Measurements from ENCODE around the gene SBNO1.
"Not testable (repeated sequence)": the region's sequence is repeated elsewhere in the genome, so short reads cannot be mapped to it uniquely, and the experiment has no call there.

SBNO1 gene

DNA sequence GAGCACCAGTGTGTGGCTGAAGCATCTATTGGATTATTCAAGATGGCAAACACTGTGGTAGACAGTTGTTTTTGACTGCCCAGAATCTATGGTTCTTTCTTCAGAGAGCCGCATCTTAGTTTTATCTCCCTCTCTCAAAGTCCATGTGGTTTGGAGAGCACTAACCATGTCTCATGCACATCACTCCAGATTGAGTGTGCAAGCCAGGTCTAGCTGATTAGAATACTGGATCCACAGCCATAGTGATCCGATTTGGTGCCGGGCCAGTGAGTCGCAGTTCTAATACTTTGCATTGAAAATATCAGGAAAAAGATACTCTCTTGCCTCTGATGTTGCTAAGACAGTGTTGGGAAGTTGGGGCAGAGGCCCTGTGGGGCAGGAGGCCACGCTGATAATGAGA lies 4.6 kb upstream of the SBNO1 start (continued):
- TF ChIP-seq, protein P1, sequence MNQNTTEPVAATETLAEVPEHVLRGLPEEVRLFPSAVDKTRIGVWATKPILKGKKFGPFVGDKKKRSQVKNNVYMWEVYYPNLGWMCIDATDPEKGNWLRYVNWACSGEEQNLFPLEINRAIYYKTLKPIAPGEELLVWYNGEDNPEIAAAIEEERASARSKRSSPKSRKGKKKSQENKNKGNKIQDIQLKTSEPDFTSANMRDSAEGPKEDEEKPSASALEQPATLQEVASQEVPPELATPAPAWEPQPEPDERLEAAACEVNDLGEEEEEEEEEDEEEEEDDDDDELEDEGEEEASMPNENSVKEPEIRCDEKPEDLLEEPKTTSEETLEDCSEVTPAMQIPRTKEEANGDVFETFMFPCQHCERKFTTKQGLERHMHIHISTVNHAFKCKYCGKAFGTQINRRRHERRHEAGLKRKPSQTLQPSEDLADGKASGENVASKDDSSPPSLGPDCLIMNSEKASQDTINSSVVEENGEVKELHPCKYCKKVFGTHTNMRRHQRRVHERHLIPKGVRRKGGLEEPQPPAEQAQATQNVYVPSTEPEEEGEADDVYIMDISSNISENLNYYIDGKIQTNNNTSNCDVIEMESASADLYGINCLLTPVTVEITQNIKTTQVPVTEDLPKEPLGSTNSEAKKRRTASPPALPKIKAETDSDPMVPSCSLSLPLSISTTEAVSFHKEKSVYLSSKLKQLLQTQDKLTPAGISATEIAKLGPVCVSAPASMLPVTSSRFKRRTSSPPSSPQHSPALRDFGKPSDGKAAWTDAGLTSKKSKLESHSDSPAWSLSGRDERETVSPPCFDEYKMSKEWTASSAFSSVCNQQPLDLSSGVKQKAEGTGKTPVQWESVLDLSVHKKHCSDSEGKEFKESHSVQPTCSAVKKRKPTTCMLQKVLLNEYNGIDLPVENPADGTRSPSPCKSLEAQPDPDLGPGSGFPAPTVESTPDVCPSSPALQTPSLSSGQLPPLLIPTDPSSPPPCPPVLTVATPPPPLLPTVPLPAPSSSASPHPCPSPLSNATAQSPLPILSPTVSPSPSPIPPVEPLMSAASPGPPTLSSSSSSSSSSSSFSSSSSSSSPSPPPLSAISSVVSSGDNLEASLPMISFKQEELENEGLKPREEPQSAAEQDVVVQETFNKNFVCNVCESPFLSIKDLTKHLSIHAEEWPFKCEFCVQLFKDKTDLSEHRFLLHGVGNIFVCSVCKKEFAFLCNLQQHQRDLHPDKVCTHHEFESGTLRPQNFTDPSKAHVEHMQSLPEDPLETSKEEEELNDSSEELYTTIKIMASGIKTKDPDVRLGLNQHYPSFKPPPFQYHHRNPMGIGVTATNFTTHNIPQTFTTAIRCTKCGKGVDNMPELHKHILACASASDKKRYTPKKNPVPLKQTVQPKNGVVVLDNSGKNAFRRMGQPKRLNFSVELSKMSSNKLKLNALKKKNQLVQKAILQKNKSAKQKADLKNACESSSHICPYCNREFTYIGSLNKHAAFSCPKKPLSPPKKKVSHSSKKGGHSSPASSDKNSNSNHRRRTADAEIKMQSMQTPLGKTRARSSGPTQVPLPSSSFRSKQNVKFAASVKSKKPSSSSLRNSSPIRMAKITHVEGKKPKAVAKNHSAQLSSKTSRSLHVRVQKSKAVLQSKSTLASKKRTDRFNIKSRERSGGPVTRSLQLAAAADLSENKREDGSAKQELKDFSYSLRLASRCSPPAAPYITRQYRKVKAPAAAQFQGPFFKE (tag by site-specific recombination; IDR thresholded peaks at IDR 0.05; ENCODE audit: borderline replicate concordance) = no peak
- no peak for TF ChIP-seq ZFP69B (tag by site-specific recombination; IDR thresholded peaks at IDR 0.05)
- no peak for TF ChIP-seq ZNF394 (tag by site-specific recombination; IDR thresholded peaks at IDR 0.05; ENCODE audit: borderline replicate concordance)
- TF ChIP-seq HOXC10 (CRISPR knock-in tag; IDR thresholded peaks at IDR 0.05) = no peak
- no peak for TF ChIP-seq MYNN (tag by site-specific recombination; IDR thresholded peaks at IDR 0.05; ENCODE audit: borderline replicate concordance)

DNA sequence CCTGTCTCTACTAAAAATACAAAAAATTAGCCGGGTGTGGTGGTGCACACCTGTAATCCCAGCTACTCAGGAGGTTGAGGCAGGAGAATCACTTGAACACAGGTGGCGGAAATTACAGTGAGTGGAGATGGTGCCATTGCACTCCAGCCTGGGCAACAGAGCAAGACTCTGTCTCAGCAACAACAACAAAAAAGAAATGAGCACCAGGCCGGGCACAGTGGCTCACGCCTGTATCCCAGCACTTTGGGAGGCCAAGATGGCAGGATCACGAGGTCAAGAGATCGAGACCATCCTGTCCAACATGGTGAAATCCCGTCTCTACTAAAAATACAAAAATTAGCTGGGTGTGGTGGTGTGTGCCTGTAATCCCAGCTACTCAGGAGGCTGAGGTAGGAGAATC lies 3.8 kb upstream of the SBNO1 start:
- H3K4me1 ChIP-seq (ENCODE audit: control insufficient read depth, insufficient read depth, low read length); CTCF ChIA-PET; H3K4me3 ChIP-seq (ENCODE audit: low read depth, low read length); H3K27ac ChIP-seq (ENCODE audit: extremely low read depth, low read depth, low read length); H3K36me3 ChIP-seq (ENCODE audit: control insufficient read depth in 2 of 2, insufficient read depth in 1 of 2, low read length in 2 of 2); H3K9me3 ChIP-seq (ENCODE audit: control insufficient read depth, insufficient read depth, low read depth, low read length): not testable (repeated sequence)
- POLR2A ChIA-PET = interaction anchor here (0.9 kb wide), 1 partner anchor 16 kb away, joined by 5 read pairs; the partner anchor contains the start of gene KMT5A

DNA sequence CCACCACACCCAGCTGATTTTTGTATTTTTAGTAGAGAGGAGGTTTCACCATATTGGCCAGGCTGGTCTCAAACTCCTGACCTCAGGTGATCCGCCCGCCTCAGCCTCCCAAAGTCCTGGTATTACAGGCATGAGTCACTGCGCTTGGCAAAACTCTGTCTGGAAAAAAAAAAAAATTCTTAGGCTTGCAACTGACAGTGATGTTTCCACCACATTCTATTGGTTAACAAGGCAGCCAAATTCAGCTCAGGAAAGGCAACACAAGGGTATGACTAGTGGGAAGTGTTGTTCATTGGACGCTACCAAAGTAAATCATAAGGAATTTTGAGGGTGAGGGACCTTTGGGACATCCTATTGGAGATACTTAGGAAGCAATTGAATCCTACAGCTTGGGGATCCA lies 2.9 kb upstream of the SBNO1 start:
- H3K27ac ChIP-seq (ENCODE audit: extremely low read depth, low read depth, low read length) = no peak overlapping the region
- no peaks in the 10 kb centered on the region for H3K36me3 ChIP-seq (ENCODE audit: control insufficient read depth in 2 of 2, insufficient read depth in 1 of 2, low read length in 2 of 2)
- TF ChIP-seq ZNF140 (tag by site-specific recombination; IDR thresholded peaks at IDR 0.05) = no peak
- H3K4me3 ChIP-seq (ENCODE audit: low read depth, low read length) = no peak overlapping the region
- H3K4me1 ChIP-seq (ENCODE audit: control insufficient read depth, insufficient read depth, low read length) = peaks cover 5% of the 10 kb centered on the region; the same call in 1 of the 2 replicates
- POLR2A ChIA-PET = interaction anchor here (0.9 kb wide), 1 partner anchor 16 kb away, joined by 5 read pairs; the partner anchor contains the start of gene KMT5A
- CTCF ChIA-PET = interaction anchor here (0.6 kb wide), 1 partner anchor 44 kb away, joined by 4 read pairs; no protein-coding TSS in a partner anchor
- no peaks in the 10 kb centered on the region for H3K9me3 ChIP-seq (ENCODE audit: control insufficient read depth, insufficient read depth, low read depth, low read length)

DNA sequence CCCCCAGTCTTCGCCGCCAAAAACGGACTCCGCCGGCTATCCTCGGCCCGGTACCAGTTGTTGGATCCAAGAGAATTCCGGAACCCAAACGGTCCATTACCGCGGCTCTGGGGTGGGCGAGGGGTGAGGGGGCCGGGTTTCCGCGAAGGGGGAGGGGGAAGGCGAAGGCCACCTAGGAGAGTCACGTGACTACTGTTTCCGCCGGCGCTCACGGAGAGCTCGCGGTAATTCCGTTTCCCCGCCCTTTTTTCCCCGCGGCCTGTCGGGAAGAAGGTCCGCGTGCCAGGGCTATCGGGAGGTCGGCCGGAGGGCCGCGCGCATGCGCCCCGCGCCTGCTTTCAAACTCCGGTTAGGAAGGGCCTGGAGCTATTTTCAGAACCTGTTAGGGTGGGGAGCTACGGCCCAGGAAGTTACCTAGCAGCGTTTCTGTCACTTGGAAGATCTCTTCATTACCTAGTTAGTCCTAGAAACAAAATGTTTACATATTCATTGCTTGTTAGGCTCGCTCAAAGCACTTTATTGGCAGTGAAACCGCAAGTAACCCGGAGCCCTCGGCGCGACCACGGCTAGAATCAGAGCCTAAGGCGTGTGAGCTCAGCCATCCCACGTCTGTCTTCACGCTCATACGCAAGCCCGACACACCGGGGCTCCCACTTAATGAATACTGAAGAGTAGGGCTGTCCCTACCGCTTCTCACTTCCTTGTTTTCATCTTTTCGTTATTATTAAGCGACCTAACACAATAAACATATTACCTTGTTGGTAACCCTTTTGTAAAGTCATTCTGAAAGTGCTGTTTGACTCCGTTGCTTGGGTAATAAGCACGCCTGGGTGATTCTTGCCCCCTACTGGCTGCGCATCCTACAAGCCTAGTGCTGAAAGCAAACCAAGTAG lies 624 bp upstream of the SBNO1 start:
- H3K9me3 ChIP-seq (ENCODE audit: control insufficient read depth, insufficient read depth, low read depth, low read length) = no peaks in the 10 kb centered on the region
- peaks cover 5% of the 10 kb centered on the region; the same call in 1 of the 2 replicates for H3K4me1 ChIP-seq (ENCODE audit: control insufficient read depth, insufficient read depth, low read length)
- POLR2A ChIA-PET = interaction anchor here (0.6 to 4.3 kb wide), 19 partner anchors 10 to 966 kb away, joined by 3 to 81 read pairs (median 4); partner anchors contain the start of genes DDX55, KMT5A, MPHOSPH9 and MTRFR
- H3K36me3 ChIP-seq (ENCODE audit: control insufficient read depth in 2 of 2, insufficient read depth in 1 of 2, low read length in 2 of 2) = no peaks in the 10 kb centered on the region; a peak in 1 of 3 replicates
- H3K4me3 ChIP-seq (ENCODE audit: low read depth, low read length) = peak overlapping the region; percentile 82
- CTCF ChIA-PET = interaction anchor here (0.6 to 1.7 kb wide), 14 partner anchors 11 to 236 kb away, joined by 3 to 11 read pairs (median 6); partner anchors contain the start of genes KMT5A and MPHOSPH9
- peak overlapping the region; percentile 80 for H3K27ac ChIP-seq (ENCODE audit: extremely low read depth, low read depth, low read length)
- no peak for TF ChIP-seq ZBTB21 (tag by site-specific recombination; IDR thresholded peaks at IDR 0.05)
- TF ChIP-seq ZNF664 (tag by site-specific recombination; IDR thresholded peaks at IDR 0.05) = no peak
- no peak for TF ChIP-seq ZNF48 (tag by site-specific recombination; IDR thresholded peaks at IDR 0.05)
- peak; percentile 17; the same call in 1 of the 2 replicates for TF ChIP-seq ZNF391 (tag by site-specific recombination; IDR thresholded peaks at IDR 0.05; ENCODE audit: borderline replicate concordance, low read depth)
- TF ChIP-seq KLF9 (tag by site-specific recombination; IDR thresholded peaks at IDR 0.05; ENCODE audit: low read depth) = 0 out of 2 replicates have a peak, but pooled peaks have one; percentile 58
- peak; percentile 78; the same call in 1 of the 2 replicates for TF ChIP-seq ZNF600 (tag by site-specific recombination; IDR thresholded peaks at IDR 0.05)
- TF ChIP-seq MEIS1 (CRISPR knock-in tag; IDR thresholded peaks at IDR 0.05; ENCODE audit: borderline replicate concordance) = no peak
- no peak for TF ChIP-seq ZNF112 (tag by site-specific recombination; IDR thresholded peaks at IDR 0.05)
- peak; percentile 78 for TF ChIP-seq ZNF2 (tag by site-specific recombination; IDR thresholded peaks at IDR 0.05)
- peak; percentile 67 for TF ChIP-seq SP7 (tag by site-specific recombination; IDR thresholded peaks at IDR 0.05)
- TF ChIP-seq, protein P2, sequence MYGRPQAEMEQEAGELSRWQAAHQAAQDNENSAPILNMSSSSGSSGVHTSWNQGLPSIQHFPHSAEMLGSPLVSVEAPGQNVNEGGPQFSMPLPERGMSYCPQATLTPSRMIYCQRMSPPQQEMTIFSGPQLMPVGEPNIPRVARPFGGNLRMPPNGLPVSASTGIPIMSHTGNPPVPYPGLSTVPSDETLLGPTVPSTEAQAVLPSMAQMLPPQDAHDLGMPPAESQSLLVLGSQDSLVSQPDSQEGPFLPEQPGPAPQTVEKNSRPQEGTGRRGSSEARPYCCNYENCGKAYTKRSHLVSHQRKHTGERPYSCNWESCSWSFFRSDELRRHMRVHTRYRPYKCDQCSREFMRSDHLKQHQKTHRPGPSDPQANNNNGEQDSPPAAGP (tag by site-specific recombination; IDR thresholded peaks at IDR 0.05) = peak; percentile 39
- no peak for TF ChIP-seq ZNF571 (tag by site-specific recombination; IDR thresholded peaks at IDR 0.05)
- peak; percentile 71 for TF ChIP-seq ZXDB (tag by site-specific recombination; IDR thresholded peaks at IDR 0.05)
- TF ChIP-seq, protein P3, sequence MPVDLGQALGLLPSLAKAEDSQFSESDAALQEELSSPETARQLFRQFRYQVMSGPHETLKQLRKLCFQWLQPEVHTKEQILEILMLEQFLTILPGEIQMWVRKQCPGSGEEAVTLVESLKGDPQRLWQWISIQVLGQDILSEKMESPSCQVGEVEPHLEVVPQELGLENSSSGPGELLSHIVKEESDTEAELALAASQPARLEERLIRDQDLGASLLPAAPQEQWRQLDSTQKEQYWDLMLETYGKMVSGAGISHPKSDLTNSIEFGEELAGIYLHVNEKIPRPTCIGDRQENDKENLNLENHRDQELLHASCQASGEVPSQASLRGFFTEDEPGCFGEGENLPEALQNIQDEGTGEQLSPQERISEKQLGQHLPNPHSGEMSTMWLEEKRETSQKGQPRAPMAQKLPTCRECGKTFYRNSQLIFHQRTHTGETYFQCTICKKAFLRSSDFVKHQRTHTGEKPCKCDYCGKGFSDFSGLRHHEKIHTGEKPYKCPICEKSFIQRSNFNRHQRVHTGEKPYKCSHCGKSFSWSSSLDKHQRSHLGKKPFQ (tag by site-specific recombination; IDR thresholded peaks at IDR 0.05) = peak; percentile 95

Data from HEK293 (cell line).